CD14-positive monocyte (primary cell): ENCODE data around the gene MPEG1. TPM values are rescaled to one million over a fixed set of nuclear protein-coding genes. Genes with fewer than 3 reads are reported as not detected.

Experiments used
- DNase-seq, 3 donors: peaks; one replicate each; pipeline ENCODE4 v3.0.0-alpha.2; 2011 to 2022
- H2AFZ ChIP-seq: 2 replicates; pipeline ENCODE4 v1.6.0; 2012; ENCODE audit warnings: mild to moderate bottlenecking, low read depth, low read length, inconsistent platforms; ENCODE audit not compliant: insufficient read depth, poor library complexity, severe bottlenecking
- H3K27ac ChIP-seq, 2 donors: 1 replicate in 1 of 2; 2 replicates in 1 of 2; pipeline ENCODE4 v1.5.1; 2012 to 2013; ENCODE audit warnings: low read length in 2 of 2, control low read depth in 1 of 2, inconsistent platforms in 1 of 2, low read depth in 1 of 2, mild to moderate bottlenecking in 1 of 2
- H3K27me3 ChIP-seq, 2 donors: one replicate each; pipeline versions ENCODE4 v1.6.0 to v1.6.1; 2011 to 2013; ENCODE audit warnings: low read length in 2 of 2; ENCODE audit not compliant: control insufficient read depth in 2 of 2, insufficient read depth in 2 of 2
- H3K36me3 ChIP-seq, 2 donors: replicated peaks in 1 of 2; 1 replicate in 1 of 2; 2 replicates in 1 of 2; pipeline versions ENCODE4 v1.5.1 to v1.6.1; 2012 to 2013; ENCODE audit warnings: low read length in 2 of 2, control low read depth in 1 of 2, inconsistent platforms in 1 of 2, mild to moderate bottlenecking in 1 of 2; ENCODE audit not compliant: insufficient read depth in 2 of 2, control insufficient read depth in 1 of 2
- H3K4me1 ChIP-seq, 2 donors: 1 replicate in 1 of 2; 2 replicates in 1 of 2; pipeline versions ENCODE4 v1.5.1 to v1.6.1; 2012 to 2013; ENCODE audit warnings: low read length in 2 of 2, control low read depth in 1 of 2, inconsistent platforms in 1 of 2, mild to moderate bottlenecking in 1 of 2, moderate library complexity in 1 of 2; ENCODE audit not compliant: insufficient read depth in 2 of 2, control insufficient read depth in 1 of 2
- H3K4me2 ChIP-seq: replicated peaks from 2 replicates; pipeline ENCODE3; 2012; ENCODE audit warnings: low read length, moderate library complexity, mild to moderate bottlenecking; ENCODE audit not compliant: poor library complexity, severe bottlenecking; ENCODE audit errors: extremely low read depth
- H3K4me3 ChIP-seq, 3 experiments: fragments of 200-600 bp in 1 of 3; sonication (generic) in 1 of 3; replicated peaks in 1 of 3; 1 replicate in 2 of 3; 2 replicates in 1 of 3; pipeline ENCODE4 v1.5.1; 2011 to 2013; ENCODE audit warnings: low read length in 3 of 3, mild to moderate bottlenecking in 3 of 3, control low read depth in 2 of 3, low read depth in 2 of 3, inconsistent platforms in 1 of 3, moderate library complexity in 1 of 3
- H3K79me2 ChIP-seq: 2 replicates; pipeline ENCODE4 v1.6.0; 2012; ENCODE audit warnings: mild to moderate bottlenecking, control low read depth, inconsistent platforms, low read length, moderate library complexity; ENCODE audit not compliant: insufficient read depth
- H3K9ac ChIP-seq: 2 replicates; pipeline ENCODE4 v1.6.0; 2017; ENCODE audit warnings: low read length, mild to moderate bottlenecking; ENCODE audit not compliant: insufficient read depth, poor library complexity, severe bottlenecking
- H3K9me3 ChIP-seq, 2 donors: replicated peaks in 1 of 2; 1 replicate in 1 of 2; 2 replicates in 1 of 2; pipeline versions ENCODE4 v1.5.1 to v1.6.1; 2012 to 2013; ENCODE audit warnings: low read length in 2 of 2, control low read depth in 1 of 2; ENCODE audit not compliant: control insufficient read depth in 1 of 2, insufficient read depth in 1 of 2
- H4K20me1 ChIP-seq: 2 replicates; pipeline ENCODE4 v1.6.0; 2012; ENCODE audit warnings: mild to moderate bottlenecking, low read length, control low read depth, moderate library complexity; ENCODE audit not compliant: insufficient read depth
- H3K27ac Mint-ChIP-seq, 7 donors: one replicate each; pipeline ENCODE4 v1.8.0; 2020; ENCODE audit warnings: mild to moderate bottlenecking in 7 of 7, mixed read lengths in 7 of 7, moderate library complexity in 6 of 7, inconsistent platforms in 2 of 7
- H3K27me3 Mint-ChIP-seq, 3 donors: one replicate each; pipeline ENCODE4 v1.8.0; 2021 to 2022; ENCODE audit warnings: low read depth in 3 of 3, mild to moderate bottlenecking in 3 of 3, mixed read lengths in 3 of 3, moderate library complexity in 3 of 3, inconsistent platforms in 1 of 3
- H3K36me3 Mint-ChIP-seq, 2 donors: one replicate each; pipeline ENCODE4 v1.8.0; 2020; ENCODE audit warnings: mixed read lengths in 2 of 2, inconsistent platforms in 1 of 2, mild to moderate bottlenecking in 1 of 2
- H3K4me1 Mint-ChIP-seq: one replicate; pipeline ENCODE4 v1.8.0; 2020; ENCODE audit warnings: mild to moderate bottlenecking, mixed read lengths
- H3K4me3 Mint-ChIP-seq, 2 donors: one replicate each; pipeline ENCODE4 v1.8.0; 2020; ENCODE audit warnings: mild to moderate bottlenecking in 2 of 2, mixed read lengths in 2 of 2, moderate library complexity in 1 of 2
- H3K9me3 Mint-ChIP-seq, 7 donors: one replicate each; pipeline ENCODE4 v1.8.0; 2020 to 2022; ENCODE audit warnings: mixed read lengths in 7 of 7, mild to moderate bottlenecking in 6 of 7, moderate library complexity in 6 of 7, inconsistent platforms in 2 of 7
- WGBS: methylation state at CpG from one replicate; pipeline ENCODE4 v1.1.5; 2013; ENCODE audit warnings: missing lambda C conversion rate; ENCODE audit not compliant: insufficient coverage; 5-methylcytosine and 5-hydroxymethylcytosine counted together
- intact Hi-C, 2 donors: fragments of 100-400 bp; cut with micrococcal nuclease; formaldehyde crosslinking; loops; one replicate each; pipeline versions ENCODE4 v1.15.0 to v1.15.1; 2023
- polyA plus RNA-seq, 3 donors: library from polyadenylated mRNA; depleted of rRNA in 1 of 3; unstranded in 2 of 3; stranded (reverse) in 1 of 3; fragments of 300-500 nt in 2 of 3; fragments of >200 nt in 1 of 3; fragmentation: Illumina TruSeq in 2 of 3; gene quantifications; 1 replicate in 2 of 3; 2 replicates in 1 of 3; pipeline ENCODE4 v1.2.3, GENCODE V29; 2012 to 2021
- TF ChIP-seq, protein P1 (sequence below): fragments of 200-600 bp; IDR thresholded peaks from one replicate; pipeline ENCODE4 v1.8.0; 2022; ENCODE audit warnings: antibody characterized with exemption, mild to moderate bottlenecking

The MPEG1 gene
- polyA plus RNA-seq, 3 donors: 273 to 971 (median 691) TPM

DNA sequence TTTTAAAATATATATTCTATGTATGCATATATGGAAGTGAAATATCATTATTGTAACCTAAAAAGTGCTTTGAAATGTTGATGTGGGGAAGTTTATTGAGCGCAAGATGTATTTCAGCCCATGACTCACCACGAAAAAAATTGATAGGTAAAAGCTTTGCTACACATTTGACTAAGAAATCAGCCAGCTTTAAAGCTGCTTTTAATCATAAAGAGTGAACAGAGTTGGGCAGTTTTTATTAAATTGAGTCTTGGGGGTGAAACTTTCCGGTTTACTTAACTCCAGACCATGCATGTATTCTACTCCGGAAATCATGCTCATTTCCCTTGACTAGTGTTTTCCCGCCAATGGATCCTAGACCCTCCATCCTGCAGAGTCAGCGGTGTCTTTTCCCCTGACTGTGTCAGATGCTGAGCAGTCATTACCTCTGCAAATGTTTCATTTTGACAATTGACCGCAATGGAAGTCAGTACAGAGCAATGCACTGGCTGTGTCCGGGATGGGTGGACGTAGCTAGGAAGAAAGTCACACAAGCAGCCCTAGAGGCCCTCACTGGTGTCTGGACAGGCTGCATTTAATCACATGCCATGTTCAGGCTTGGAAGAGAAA is 47.2 kb upstream of the MPEG1 start:
- Histone ChIP-seq H3K9ac (no peak overlapping the region), H3K36me3 (no peaks in the 10 kb centered on the region), H3K4me2 (no peak overlapping the region), H2AFZ (no peak overlapping the region), H3K27me3 (no peaks in the 10 kb centered on the region), H3K27ac (no peak overlapping the region), H3K79me2 (no peaks in the 10 kb centered on the region), H3K9me3 (no peaks in the 10 kb centered on the region), H3K4me1 (peaks cover 32 to 51% of the 10 kb centered on the region in 2 donors), H4K20me1 (no peaks in the 10 kb centered on the region), H3K4me3 (no peak overlapping the region)
- DNase-seq: no peak
- Mint-ChIP-seq H3K36me3 (peaks cover 0 to 3% of the 10 kb centered on the region in 2 donors), H3K27ac (peak overlapping the region in 1 of 7 donors; percentile 25), H3K4me3 (no peak overlapping the region), H3K4me1 (peaks cover 57% of the 10 kb centered on the region), H3K9me3 (peaks cover 0 to 3% (median 0%) of the 10 kb centered on the region in 7 donors), H3K27me3 (peaks cover 0 to 3% (median 2%) of the 10 kb centered on the region in 3 donors)
- TF ChIP-seq, protein P1, sequence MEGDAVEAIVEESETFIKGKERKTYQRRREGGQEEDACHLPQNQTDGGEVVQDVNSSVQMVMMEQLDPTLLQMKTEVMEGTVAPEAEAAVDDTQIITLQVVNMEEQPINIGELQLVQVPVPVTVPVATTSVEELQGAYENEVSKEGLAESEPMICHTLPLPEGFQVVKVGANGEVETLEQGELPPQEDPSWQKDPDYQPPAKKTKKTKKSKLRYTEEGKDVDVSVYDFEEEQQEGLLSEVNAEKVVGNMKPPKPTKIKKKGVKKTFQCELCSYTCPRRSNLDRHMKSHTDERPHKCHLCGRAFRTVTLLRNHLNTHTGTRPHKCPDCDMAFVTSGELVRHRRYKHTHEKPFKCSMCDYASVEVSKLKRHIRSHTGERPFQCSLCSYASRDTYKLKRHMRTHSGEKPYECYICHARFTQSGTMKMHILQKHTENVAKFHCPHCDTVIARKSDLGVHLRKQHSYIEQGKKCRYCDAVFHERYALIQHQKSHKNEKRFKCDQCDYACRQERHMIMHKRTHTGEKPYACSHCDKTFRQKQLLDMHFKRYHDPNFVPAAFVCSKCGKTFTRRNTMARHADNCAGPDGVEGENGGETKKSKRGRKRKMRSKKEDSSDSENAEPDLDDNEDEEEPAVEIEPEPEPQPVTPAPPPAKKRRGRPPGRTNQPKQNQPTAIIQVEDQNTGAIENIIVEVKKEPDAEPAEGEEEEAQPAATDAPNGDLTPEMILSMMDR: no peak
- intact Hi-C loops: loop anchor here in 1 of 2 donors (5.0 kb wide), 1 partner anchor 53 kb away; no protein-coding TSS in a partner anchor
- WGBS: 94% methylated on average over 6 of the region's 9 CpGs

DNA sequence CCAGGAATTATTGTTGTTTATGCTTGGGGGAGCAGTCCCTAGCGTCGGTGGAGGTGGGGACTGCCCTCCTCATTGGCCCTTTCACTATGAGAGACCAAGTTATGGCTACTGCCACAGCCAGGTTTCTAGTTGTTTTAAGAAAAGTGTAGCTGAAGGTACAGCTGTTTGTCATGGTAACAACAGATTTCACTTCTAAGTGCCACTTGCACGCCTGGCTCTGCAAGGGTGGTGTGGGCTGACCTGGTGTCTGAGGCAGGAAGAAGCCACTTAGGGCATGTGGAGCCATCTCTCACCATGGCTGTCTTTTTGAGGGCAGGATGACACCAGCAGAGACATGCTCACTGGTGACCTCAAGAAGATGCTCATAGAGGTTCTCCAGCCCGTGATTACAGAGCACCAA is 46.3 kb upstream of the MPEG1 start:
- no peak overlapping the region for H2AFZ ChIP-seq
- H3K4me3 ChIP-seq: no peak overlapping the region
- DNase-seq: no peak
- H4K20me1 ChIP-seq: no peaks in the 10 kb centered on the region
- 94% methylated on average over 4 of the region's 4 CpGs for WGBS
- H3K4me1 ChIP-seq: peaks cover 41 to 60% of the 10 kb centered on the region in 2 donors
- no peaks in the 10 kb centered on the region for H3K79me2 ChIP-seq
- H3K9me3 ChIP-seq: no peaks in the 10 kb centered on the region
- no peak overlapping the region for H3K27ac Mint-ChIP-seq
- no peak overlapping the region for H3K4me2 ChIP-seq
- peaks cover 66% of the 10 kb centered on the region for H3K4me1 Mint-ChIP-seq
- H3K4me3 Mint-ChIP-seq: no peak overlapping the region
- H3K36me3 Mint-ChIP-seq: peaks cover 0 to 3% of the 10 kb centered on the region in 2 donors
- TF ChIP-seq, protein P1: no peak
- H3K27ac ChIP-seq: no peak overlapping the region
- H3K27me3 Mint-ChIP-seq: peaks cover 0 to 3% (median 2%) of the 10 kb centered on the region in 3 donors
- no peaks in the 10 kb centered on the region for H3K36me3 ChIP-seq
- no peak overlapping the region for H3K9ac ChIP-seq
- H3K9me3 Mint-ChIP-seq: peaks cover 0 to 3% (median 0%) of the 10 kb centered on the region in 7 donors
- H3K27me3 ChIP-seq: no peaks in the 10 kb centered on the region
- intact Hi-C loops: loop anchor here in 1 of 2 donors (5.0 kb wide), 1 partner anchor 52 kb away; no protein-coding TSS in a partner anchor
